GM19468 (cell line): Measurements from ENCODE around the gene LENEP.

Source experiments
- ATAC-seq: cut with Tn5 transposase; IDR thresholded peaks from one replicate; pipeline ENCODE4 v1.9.1; 2021; ENCODE audit warnings: mild to moderate bottlenecking, moderate library complexity, moderate number of reproducible peaks; ENCODE audit not compliant: unreplicated experiment; ENCODE audit errors: extremely low read depth

The LENEP gene

GRCh38 chr1:155043301-155043702 lies 49.9 kb downstream of the LENEP start:
- ATAC-seq, result no peak

GRCh38 chr1:155043793-155044192 lies 50.4 kb downstream of the LENEP start:
- no peak for ATAC-seq
